Right atrium auricular region (tissue), 2 donors: ENCODE data around the gene SAMD9. TPM values are rescaled to one million over a fixed set of nuclear protein-coding genes. Genes with fewer than 3 reads are reported as not detected.

Experiments used
- DNase-seq: peaks from one replicate; pipeline ENCODE4 v3.0.0-alpha.2; 2019; ENCODE audit warnings: low spot score
- H3K27ac ChIP-seq, 2 donors: fragments of 200-600 bp; sonication (generic); 1 replicate in 1 of 2; 2 replicates in 1 of 2; pipeline ENCODE4 v1.5.1; 2016 to 2019
- H3K27me3 ChIP-seq, 2 donors: fragments of 200-600 bp; sonication (generic); one replicate each; pipeline versions ENCODE4 v1.5.1 to v1.6.0; 2017 to 2019
- H3K36me3 ChIP-seq: fragments of 200-600 bp; sonication (generic); one replicate; pipeline ENCODE4 v1.5.1; 2016
- H3K4me1 ChIP-seq, 2 donors: fragments of 200-600 bp; sonication (generic); one replicate each; pipeline versions ENCODE4 v1.5.1 to v1.6.0; 2017 to 2019
- H3K4me3 ChIP-seq, 2 donors: fragments of 200-600 bp; sonication (generic); 1 replicate in 1 of 2; 2 replicates in 1 of 2; pipeline ENCODE4 v1.5.1; 2017 to 2019; ENCODE audit warnings: mild to moderate bottlenecking in 1 of 2, moderate library complexity in 1 of 2
- H3K9me3 ChIP-seq, 2 donors: fragments of 200-600 bp; sonication (generic); one replicate each; pipeline ENCODE4 v1.5.1; 2019
- CTCF ChIP-seq, 2 donors: fragments of 200-600 bp; sonication (generic); IDR thresholded peaks; one replicate each; pipeline ENCODE4 v1.5.1; 2019; ENCODE audit warnings: antibody characterized with exemption in 2 of 2
- total RNA-seq, 2 donors: library from RNA; depleted of rRNA; stranded (reverse); fragments of >200 nt; gene quantifications; one replicate each; pipeline ENCODE4 v1.1.0, GENCODE V29; 2016

SAMD9 gene
- total RNA-seq, 2 donors from 2014 or later, result 2.3 to 3.6 TPM

GRCh38 chr7:93054975-93055374 is 62.8 kb downstream of the SAMD9 start:
- H3K9me3 ChIP-seq, result no peaks in the 10 kb centered on the region
- H3K27me3 ChIP-seq, result no peaks in the 10 kb centered on the region
- no peak overlapping the region for H3K27ac ChIP-seq
- no peak for TF ChIP-seq CTCF (IDR thresholded peaks at IDR 0.05)
- DNase-seq, result no peak
- no peak overlapping the region for H3K4me3 ChIP-seq
- no peaks in the 10 kb centered on the region for H3K4me1 ChIP-seq
- no peaks in the 10 kb centered on the region for H3K36me3 ChIP-seq

GRCh38 chr7:93053949-93054943 is 63.5 kb downstream of the SAMD9 start:
- no peak overlapping the region for H3K4me3 ChIP-seq
- no peaks in the 10 kb centered on the region for H3K36me3 ChIP-seq
- H3K9me3 ChIP-seq, result no peaks in the 10 kb centered on the region
- no peaks in the 10 kb centered on the region for H3K4me1 ChIP-seq
- no peak overlapping the region for H3K27ac ChIP-seq
- TF ChIP-seq CTCF (IDR thresholded peaks at IDR 0.05), result no peak
- no peak for DNase-seq
- H3K27me3 ChIP-seq, result no peaks in the 10 kb centered on the region

- TF ChIP-seq CTCF (IDR thresholded peaks at IDR 0.05), result no peak
- no peak overlapping the region for H3K27ac ChIP-seq
- no peaks in the 10 kb centered on the region for H3K27me3 ChIP-seq
- H3K4me1 ChIP-seq, result no peaks in the 10 kb centered on the region
- no peak overlapping the region for H3K4me3 ChIP-seq
- H3K9me3 ChIP-seq, result no peaks in the 10 kb centered on the region
- no peak for DNase-seq
- no peaks in the 10 kb centered on the region for H3K36me3 ChIP-seq
Measured at GRCh38 chr7:93053209-93053948, 64.4 kb downstream of the SAMD9 start.

GRCh38 chr7:93051660-93052059 is 66.1 kb downstream of the SAMD9 start:
- no peak for TF ChIP-seq CTCF (IDR thresholded peaks at IDR 0.05)
- Histone ChIP-seq H3K27me3 (no peaks in the 10 kb centered on the region), H3K27ac (no peak overlapping the region), H3K36me3 (no peaks in the 10 kb centered on the region), H3K9me3 (no peaks in the 10 kb centered on the region), H3K4me3 (no peak overlapping the region), H3K4me1 (no peaks in the 10 kb centered on the region)
- no peak for DNase-seq

Other genes with a start within 250 kb of the SAMD9 start
- 1 to 10 TPM; 4.1 to 5.7 TPM for gene SAMD9L, start 30.4 kb upstream of the SAMD9 start, total RNA-seq
- under 1 TPM in 1 of 2 donors, not detected in 1; 0.22 TPM for gene HEPACAM2, start 108.5 kb upstream of the SAMD9 start, total RNA-seq
- 10 to 100 TPM in 1 of 2 donors, 1 to 10 TPM in 1; 8.8 to 22.7 TPM for gene VPS50, start 114.4 kb upstream of the SAMD9 start, total RNA-seq